ENCODE results near the gene PRDM15. TPM values are rescaled to one million over a fixed set of nuclear protein-coding genes. Genes with fewer than 3 reads are reported as not detected.

The PRDM15 gene
- total RNA-seq, 1 donor from 2014 or later = 10.2 TPM

- Mint-ChIP-seq H3K4me1 (ENCODE audit: low read depth, unreplicated experiment) (peaks cover 8% of the 10 kb centered on the region), H3K27me3 (ENCODE audit: unreplicated experiment) (no peaks in the 10 kb centered on the region), H3K9me3 (ENCODE audit: unreplicated experiment) (peaks cover 6% of the 10 kb centered on the region), H3K4me3 (ENCODE audit: unreplicated experiment) (no peak overlapping the region), H3K27ac (ENCODE audit: unreplicated experiment) (no peak overlapping the region), H3K36me3 (ENCODE audit: unreplicated experiment) (peaks cover 12% of the 10 kb centered on the region)
- DNase-seq = no peak
- no peak for TF ChIP-seq CTCF (IDR thresholded peaks at IDR 0.05; ENCODE audit: partially characterized antibody, unreplicated experiment)
Observed at GRCh38 chr21:41796476-41797080, 82.6 kb downstream of the PRDM15 start.

- DNase-seq = no peak
- peaks cover 6% of the 10 kb centered on the region for H3K4me1 Mint-ChIP-seq (ENCODE audit: low read depth, unreplicated experiment)
- peaks cover 6% of the 10 kb centered on the region for H3K9me3 Mint-ChIP-seq (ENCODE audit: unreplicated experiment)
- H3K27me3 Mint-ChIP-seq (ENCODE audit: unreplicated experiment) = no peaks in the 10 kb centered on the region
- no peak overlapping the region for H3K4me3 Mint-ChIP-seq (ENCODE audit: unreplicated experiment)
- H3K27ac Mint-ChIP-seq (ENCODE audit: unreplicated experiment) = no peak overlapping the region
- H3K36me3 Mint-ChIP-seq (ENCODE audit: unreplicated experiment) = peaks cover 15% of the 10 kb centered on the region
- no peak for TF ChIP-seq CTCF (IDR thresholded peaks at IDR 0.05; ENCODE audit: partially characterized antibody, unreplicated experiment)
Observed at GRCh38 chr21:41795726-41796125, 83.4 kb downstream of the PRDM15 start.

- Mint-ChIP-seq H3K27ac (ENCODE audit: unreplicated experiment) (no peak overlapping the region), H3K4me3 (ENCODE audit: unreplicated experiment) (no peak overlapping the region), H3K4me1 (ENCODE audit: low read depth, unreplicated experiment) (no peaks in the 10 kb centered on the region), H3K36me3 (ENCODE audit: unreplicated experiment) (peaks cover 15% of the 10 kb centered on the region), H3K27me3 (ENCODE audit: unreplicated experiment) (no peaks in the 10 kb centered on the region), H3K9me3 (ENCODE audit: unreplicated experiment) (peaks cover 6% of the 10 kb centered on the region)
- DNase-seq = no peak
- TF ChIP-seq CTCF (IDR thresholded peaks at IDR 0.05; ENCODE audit: partially characterized antibody, unreplicated experiment) = no peak
Observed at GRCh38 chr21:41794600-41794999, 84.5 kb downstream of the PRDM15 start.

GRCh38 chr21:41792711-41793110 is 86.4 kb downstream of the PRDM15 start:
- Mint-ChIP-seq H3K27me3 (ENCODE audit: unreplicated experiment) (no peaks in the 10 kb centered on the region), H3K36me3 (ENCODE audit: unreplicated experiment) (peaks cover 15% of the 10 kb centered on the region)

More at GRCh38 chr21:41792711-41793110, 86.4 kb downstream of the PRDM15 start:
- DNase-seq = no peak
- peaks cover 6% of the 10 kb centered on the region for H3K9me3 Mint-ChIP-seq (ENCODE audit: unreplicated experiment)
- no peak for TF ChIP-seq CTCF (IDR thresholded peaks at IDR 0.05; ENCODE audit: partially characterized antibody, unreplicated experiment)
- no peak overlapping the region for H3K27ac Mint-ChIP-seq (ENCODE audit: unreplicated experiment)
- H3K4me1 Mint-ChIP-seq (ENCODE audit: low read depth, unreplicated experiment) = no peaks in the 10 kb centered on the region
- H3K4me3 Mint-ChIP-seq (ENCODE audit: unreplicated experiment) = no peak overlapping the region
